ENCODE results near the gene NT5DC4.

Gene NT5DC4

DNA sequence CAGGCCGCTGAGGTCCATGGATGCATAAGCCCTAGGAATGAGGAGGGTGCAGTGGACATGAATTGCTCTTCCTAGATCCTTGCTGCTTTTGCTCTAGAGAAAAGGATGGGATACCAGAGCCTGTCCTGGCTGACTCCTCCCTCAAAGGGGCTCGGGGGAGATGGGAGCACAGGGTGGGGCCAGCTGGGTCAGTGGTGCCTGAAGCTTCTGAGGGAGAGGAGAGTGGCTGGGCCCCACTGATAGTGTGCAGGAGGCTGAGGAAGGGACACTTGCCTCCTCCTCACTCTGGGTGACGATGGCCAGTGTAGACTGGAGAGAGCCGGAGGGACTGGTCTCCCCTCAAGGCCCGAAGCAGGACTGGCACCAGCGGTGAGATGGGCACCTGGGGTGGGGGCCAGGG, at the start of gene NT5DC4:
NT5DC4 (plus strand) TSS at position 236 of the 400 bp plus-strand sequence; CDS start at position 296, 60 bp downstream.
- no peak for DNase-seq (ENCODE audit: low read depth in 2 of 2)

- no peak for DNase-seq (ENCODE audit: low read depth in 2 of 2)
Measured at GRCh38 chr2:112671801-112672200, 49.0 kb upstream of the NT5DC4 start.

GRCh38 chr2:112673008-112673407, 47.8 kb upstream of the NT5DC4 start:
- no peak for DNase-seq (ENCODE audit: low read depth in 2 of 2)

GRCh38 chr2:112674229-112674628, 46.6 kb upstream of the NT5DC4 start:
- DNase-seq (ENCODE audit: low read depth in 2 of 2), result no peak

DNA sequence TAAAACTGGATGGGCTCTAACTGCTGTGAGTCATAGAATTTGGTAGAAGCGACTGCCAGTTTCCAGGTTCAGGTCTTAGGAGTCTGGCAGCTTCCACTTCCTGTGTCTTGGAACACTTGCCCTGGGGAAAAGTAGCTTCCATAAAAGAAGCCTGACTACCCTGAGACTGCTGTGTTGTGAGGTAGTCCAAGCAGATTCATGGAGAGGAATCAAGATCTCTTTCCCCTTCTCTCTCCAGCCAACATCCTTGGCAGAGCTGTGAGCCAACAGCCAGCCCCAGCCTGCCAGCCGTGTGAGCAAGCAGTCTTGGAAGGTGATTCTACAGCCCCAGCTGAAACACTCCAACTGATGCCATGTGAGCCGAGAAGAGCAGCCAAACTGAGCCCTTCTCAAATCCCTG, 41.3 kb upstream of the NT5DC4 start:
- no peak for DNase-seq (ENCODE audit: low read depth in 2 of 2)

GRCh38 chr2:112680666-112681101, 40.1 kb upstream of the NT5DC4 start:
- DNase-seq (ENCODE audit: low read depth in 2 of 2), result no peak

GRCh38 chr2:112682101-112682500, 38.7 kb upstream of the NT5DC4 start:
- DNase-seq (ENCODE audit: low read depth in 2 of 2), result no peak

GRCh38 chr2:112683550-112684414, 37.0 kb upstream of the NT5DC4 start:
- DNase-seq (ENCODE audit: low read depth in 2 of 2), result no peak

- DNase-seq (ENCODE audit: low read depth in 2 of 2), result no peak
Measured at GRCh38 chr2:112684415-112684775, 36.4 kb upstream of the NT5DC4 start.

DNA sequence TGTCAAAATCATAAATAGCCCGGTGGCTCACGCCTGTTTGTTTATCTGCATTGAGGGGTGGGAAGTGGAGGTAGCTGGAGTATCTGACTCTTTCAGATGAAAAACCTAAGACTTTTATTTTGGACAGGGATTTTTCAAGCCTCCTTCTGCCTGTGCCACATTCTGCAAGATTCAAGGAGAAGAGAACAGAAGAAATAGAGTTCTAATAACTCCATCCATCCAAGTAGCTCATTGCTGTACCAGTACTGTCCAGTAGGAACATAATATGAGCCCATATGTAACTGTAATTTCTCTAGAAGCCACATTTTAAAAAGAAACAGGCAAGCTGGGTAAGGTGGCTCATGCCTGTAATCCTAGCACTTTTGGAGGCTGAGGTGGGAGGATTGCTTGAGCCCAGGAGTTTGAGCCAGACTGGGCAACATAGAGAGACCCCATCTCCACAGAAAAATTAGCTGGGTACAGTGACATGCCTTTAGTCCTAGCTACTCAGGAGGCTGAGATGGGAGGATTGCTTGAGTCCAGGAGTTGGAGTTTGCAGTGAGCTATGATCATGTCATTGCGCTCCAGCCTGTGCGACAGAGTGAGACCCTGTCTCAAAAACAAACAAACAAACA, 35.4 kb upstream of the NT5DC4 start:
- no peak for DNase-seq (ENCODE audit: low read depth in 2 of 2)

GRCh38 chr2:112686348-112687217, 34.2 kb upstream of the NT5DC4 start:
- no peak for DNase-seq (ENCODE audit: low read depth in 2 of 2)

DNA sequence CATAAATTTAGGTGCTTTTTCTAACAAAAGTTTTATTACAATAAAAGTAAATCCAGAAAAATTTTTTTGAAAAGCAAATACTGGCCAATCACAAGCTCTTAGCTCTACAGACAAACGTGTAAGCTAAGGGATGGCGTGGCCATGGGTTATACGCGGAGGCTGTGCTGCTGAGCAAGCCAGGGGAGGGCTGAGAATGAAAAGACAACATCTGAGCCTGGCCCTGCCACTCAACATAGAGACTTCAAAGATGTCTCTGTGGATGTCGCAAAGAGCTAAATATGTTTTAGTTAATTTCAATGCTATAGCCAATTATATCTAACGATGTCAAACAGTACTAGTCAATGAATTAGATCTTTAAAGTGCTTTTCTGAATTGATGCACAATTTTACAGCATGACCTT, 33.3 kb upstream of the NT5DC4 start:
- DNase-seq (ENCODE audit: low read depth in 2 of 2), result no peak

DNA sequence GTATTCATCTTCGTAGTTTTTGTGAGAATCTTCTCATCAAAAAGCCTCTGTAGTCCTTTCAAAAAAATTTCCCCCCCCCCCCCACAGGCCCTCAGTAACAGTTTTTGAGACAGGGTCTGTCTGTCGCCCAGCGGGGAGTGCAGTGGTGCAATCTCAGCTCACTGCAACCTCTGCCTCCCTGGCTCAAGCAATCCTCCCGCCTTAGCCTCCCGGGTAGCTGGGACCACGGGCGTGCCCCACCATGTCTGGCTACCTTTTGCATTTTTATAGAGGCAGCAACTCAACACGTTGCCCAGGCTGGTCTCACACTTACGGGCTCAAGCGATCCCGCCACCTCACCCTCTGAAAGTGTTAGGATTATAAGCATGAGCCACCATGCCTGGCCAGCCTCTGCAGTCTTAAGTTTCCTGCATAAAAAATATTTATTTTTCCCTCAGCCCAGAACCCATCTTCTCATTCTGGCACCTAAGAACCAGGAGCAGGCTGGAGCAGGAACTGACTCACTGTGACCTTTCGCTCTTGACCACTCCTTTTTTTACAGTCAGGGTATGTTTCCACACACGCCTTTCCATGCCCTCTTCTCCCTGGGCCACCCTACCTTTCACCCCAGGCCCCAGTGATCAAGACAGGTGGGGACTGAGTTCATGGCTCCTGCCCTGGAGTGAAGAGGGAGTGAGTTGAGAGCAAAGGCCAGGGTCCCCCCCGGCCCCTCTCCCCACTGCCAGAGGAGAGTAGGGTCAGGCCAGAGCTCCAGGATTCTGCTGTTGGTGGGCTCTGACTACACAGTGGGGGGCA, 32.5 kb upstream of the NT5DC4 start:
- no peak for DNase-seq (ENCODE audit: low read depth in 2 of 2)

GRCh38 chr2:112690853-112691401, 29.9 kb upstream of the NT5DC4 start:
- DNase-seq (ENCODE audit: low read depth in 2 of 2), result peak; percentile 17 to 41

GRCh38 chr2:112691881-112692281, 28.9 kb upstream of the NT5DC4 start:
- no peak for DNase-seq (ENCODE audit: low read depth in 2 of 2)

GRCh38 chr2:112692495-112692911, 28.3 kb upstream of the NT5DC4 start:
- peak in 1 of 2 donors; percentile 34 for DNase-seq (ENCODE audit: low read depth in 2 of 2)

DNA sequence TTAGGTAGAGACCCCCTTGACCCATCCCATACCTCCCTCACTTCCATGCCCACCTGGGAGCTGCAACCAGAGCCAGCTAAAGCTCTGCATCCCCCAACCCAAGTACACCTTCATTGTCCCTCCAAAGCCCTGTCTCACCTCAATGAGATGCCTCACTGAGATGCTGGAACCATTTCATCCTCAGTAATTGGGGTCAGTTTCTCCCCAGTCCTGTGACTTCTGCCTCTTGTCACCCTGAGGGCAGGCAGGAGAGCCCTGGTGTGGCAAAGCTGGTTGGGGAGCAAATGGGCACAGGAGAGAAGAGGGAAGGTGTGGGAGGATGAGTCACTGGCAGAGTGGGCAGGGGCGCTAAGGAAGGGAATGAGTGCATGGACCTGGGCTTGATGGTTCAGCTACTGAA, 27.9 kb upstream of the NT5DC4 start:
- DNase-seq (ENCODE audit: low read depth in 2 of 2), result no peak

- DNase-seq (ENCODE audit: low read depth in 2 of 2), result no peak
Measured at GRCh38 chr2:112693596-112693995, 27.2 kb upstream of the NT5DC4 start.

DNA sequence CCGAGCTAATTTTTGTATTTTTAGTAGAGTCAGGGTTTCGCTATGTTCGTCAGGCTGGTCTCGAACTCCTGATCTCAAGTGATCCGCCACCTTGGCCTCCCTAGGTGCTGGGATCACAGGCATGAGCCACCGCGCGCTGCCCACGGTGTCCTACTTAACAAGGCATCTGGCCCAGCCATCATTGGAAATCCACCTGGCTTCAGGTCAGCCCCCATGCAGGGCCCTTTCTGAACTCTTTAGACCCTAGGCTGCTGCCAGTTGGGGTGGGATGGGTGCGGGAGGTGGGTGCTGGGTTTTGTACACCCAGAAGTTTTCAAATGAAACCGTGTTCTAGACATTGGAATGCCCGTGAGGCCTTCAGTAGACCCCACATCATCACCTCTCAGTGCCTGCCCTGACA, 26.6 kb upstream of the NT5DC4 start:
- DNase-seq (ENCODE audit: low read depth in 2 of 2), result no peak

- no peak for DNase-seq (ENCODE audit: low read depth in 2 of 2)
Measured at GRCh38 chr2:112698834-112699515, 21.8 kb upstream of the NT5DC4 start.
